NCI-H1417 treated with DMSO at 0.1 percent for 48 hours (cell line): ENCODE results near the gene KRT85.
"Not testable (repeated sequence)": the region's sequence is repeated elsewhere in the genome, so short reads cannot be mapped to it uniquely, and the experiment has no call there.

Experiments used
- DNase-seq: peaks from one replicate; lab custom pipeline; 2025; lab: John Stamatoyannopoulos, UW

Gene KRT85

DNA sequence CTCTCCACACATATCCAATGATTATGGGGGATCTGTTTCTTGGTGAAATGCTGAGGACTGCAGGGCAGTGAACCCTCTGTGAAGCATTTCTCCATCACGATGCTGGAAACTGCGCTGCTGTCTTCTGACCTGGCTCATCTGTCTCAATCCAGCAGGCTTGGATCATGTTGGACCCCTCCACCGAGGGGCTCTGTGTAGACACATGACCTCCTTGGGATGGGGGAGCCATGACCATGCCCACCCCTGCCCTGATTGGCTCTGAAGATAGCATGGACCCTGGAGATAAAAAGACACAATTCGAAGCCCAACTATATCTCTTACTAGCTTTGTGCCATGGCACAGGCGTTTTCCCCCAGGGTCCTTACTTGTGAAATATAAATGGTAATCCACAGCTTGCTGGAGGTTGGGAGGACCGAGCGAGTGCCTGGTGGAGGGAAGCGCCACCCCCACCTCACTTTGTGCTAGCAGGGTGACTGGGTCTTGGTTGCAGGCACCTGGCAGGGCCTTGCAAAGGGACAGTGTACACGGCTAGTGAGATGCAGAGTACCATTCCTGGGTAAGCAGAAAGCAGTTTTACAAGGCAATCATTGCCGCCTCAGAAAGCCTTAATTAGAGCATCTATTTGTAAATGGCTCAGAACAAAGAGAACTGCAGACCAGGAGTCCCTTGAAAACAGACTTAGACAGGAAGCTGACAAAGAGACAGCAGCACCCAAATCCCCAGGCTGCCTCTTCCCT lies 43.7 kb downstream of the KRT85 start:
- DNase-seq = peak; percentile 32

DNA sequence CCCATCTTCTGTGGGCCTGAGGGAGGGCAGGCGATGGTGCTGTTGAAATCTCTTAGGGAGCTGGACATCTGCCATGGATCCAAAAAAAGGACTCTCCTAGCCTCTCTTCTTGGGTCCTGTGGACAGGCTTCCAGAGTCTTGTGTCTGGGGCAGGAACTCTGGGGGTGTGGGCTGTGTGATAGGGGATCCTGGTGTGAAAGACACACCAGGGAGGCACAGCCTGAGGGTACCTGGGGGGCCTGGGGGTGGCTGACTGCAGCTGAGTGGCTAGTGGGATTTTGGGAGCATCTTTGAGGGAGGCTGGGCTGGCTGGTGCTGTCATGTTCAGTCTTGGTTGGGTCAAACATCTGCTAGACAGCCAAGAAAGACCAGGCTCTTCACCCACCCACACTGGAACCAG lies 44.3 kb downstream of the KRT85 start:
- DNase-seq = no peak

DNA sequence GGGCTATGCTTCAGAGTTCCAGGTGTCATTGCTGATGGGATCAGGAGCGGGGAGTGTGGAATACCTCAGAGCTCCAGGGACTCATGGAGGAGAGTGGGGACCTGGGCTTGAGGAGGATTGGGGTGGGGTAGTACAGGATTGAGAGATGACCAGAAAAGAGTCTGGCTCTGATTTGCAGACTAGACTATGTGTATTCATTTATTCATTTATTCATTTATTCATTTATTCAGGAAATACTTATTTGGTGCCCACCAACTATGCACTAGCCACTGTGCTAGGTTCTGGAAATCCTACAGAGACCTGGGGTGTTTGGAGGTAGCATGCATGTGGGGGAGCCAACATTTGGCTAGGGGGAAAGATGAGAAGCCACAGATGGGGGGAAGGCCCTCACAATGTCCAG lies 45.2 kb downstream of the KRT85 start:
- no peak for DNase-seq

DNA sequence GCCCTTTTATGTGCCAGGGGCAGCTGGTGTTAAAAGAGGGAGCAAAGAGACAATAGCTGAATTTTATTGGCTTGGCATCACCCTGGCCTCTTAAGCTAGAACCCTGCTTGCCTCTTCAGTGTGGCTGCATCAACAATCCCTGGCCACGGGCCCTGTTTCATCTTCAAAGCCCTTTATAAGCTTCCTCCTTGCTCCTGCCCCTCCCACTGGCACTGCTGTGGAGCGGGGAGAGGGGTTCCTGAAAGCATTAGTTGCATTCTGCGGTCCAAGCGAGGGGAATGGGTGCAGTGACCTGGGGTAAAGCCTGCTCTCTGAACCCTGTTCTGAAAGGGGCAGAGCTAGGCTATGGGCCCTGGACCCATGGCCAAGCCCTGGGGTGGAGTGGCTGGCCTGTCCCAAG lies 45.9 kb downstream of the KRT85 start:
- no peak for DNase-seq

DNA sequence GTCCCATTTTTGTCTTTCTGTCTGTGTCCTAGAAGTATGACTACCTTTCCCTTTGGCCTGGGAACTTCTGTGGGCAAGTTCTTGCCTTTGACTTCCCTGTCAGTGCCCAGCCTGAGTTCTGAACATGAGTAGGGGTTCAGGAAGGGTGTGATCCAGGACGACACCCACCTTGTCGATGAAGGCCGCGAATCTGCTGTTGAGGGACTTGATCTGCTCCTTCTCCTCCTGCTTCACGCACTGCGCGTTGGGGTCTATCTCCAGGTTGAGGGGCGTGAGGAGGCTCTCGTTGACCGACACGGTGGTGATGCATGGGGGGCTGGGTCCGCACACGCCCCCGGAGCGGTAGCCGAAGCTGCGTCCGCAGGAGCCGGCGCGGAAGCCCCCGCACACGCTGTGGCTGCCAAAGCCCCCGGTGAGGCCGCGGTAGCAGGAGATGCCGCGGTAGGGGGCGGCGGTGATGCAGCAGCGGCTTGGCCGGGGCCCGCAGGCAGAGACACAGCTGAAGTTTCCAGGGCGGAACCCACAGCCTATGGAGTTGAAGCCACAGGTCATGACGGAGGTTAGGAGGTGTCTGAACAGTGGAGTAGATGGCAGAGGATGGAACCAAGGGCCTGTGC lies 46.4 kb downstream of the KRT85 start, which contains the start of gene KRT83:
Gene KRT83, minus strand, starts transcription at position 615 of the 617 bp plus-strand sequence. Its CDS starts 63 bp downstream, at position 552.
- DNase-seq = no peak

GRCh38 chr12:52319097-52319496 lies 48.2 kb downstream of the KRT85 start:
- no peak for DNase-seq

DNA sequence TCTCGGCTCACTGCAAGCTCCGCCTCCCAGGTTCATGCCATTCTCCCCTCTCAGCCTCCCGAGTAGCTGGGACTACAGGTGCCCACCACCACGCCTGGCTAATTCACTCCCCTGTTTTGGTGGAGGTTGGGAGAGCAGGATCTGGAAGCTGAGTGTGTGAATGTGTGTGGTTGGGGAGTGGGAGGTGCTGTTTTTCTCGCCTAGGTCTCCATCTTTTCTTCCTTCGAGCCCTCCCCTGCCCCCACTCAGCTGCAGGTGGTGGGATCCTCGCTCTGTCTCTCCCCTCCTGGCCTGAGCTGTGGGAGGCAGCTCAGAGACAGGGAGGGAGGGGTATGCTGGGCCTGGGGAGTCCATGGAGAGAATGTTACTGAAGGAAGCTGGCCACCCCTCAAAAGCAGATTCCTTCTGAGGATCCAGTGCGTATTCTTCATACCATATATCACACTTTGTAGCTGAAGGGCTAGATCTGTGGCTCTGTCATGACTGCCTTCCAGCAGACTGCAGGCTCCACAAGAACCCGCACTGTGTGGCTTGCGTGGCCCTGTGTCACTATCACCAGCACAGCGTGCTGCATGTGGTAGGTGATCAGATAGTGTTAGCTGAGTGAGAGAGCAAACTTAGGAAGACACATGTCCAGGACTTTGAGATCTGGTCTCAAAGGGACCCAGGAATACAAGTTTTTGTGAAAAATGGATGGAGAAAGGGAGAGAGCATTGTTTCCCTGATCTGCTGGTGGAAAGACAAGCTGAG lies 48.9 kb downstream of the KRT85 start:
- DNase-seq = no peak

DNA sequence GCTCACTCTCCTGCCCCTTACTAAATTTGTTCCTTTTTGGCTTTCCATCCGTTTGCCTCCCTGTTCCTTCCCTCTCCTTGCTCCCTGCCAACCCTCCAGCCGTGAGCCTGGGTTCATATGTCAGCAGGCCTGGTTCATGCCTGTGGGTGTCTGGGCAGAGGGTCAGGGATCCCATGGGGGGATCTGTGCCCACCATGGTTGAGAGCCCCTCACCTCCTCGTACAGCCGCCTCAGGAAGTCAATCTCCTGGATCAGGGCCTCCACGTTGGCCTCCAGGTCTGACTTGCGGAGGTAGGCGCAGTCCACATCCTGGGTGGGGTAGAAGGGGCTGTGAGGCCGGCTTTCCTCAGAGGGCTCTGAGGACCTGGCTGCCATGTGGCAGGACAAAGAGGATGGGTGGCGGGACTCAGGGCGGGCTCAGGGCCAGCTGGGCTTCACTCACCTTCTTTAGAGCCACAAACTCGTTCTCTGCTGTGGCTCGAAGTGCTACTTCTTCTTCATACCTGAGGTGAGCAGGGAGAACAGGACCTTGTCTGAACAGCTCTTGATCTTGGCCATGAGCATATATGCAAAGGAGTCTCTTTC lies 49.7 kb downstream of the KRT85 start:
- DNase-seq = no peak

GRCh38 chr12:52316701-52317100 lies 50.6 kb downstream of the KRT85 start:
- DNase-seq = no peak

- DNase-seq = no peak
Observed at GRCh38 chr12:52316290-52316689, 51.0 kb downstream of the KRT85 start.

GRCh38 chr12:52315721-52316120 lies 51.6 kb downstream of the KRT85 start:
- not testable (repeated sequence) for DNase-seq

DNA sequence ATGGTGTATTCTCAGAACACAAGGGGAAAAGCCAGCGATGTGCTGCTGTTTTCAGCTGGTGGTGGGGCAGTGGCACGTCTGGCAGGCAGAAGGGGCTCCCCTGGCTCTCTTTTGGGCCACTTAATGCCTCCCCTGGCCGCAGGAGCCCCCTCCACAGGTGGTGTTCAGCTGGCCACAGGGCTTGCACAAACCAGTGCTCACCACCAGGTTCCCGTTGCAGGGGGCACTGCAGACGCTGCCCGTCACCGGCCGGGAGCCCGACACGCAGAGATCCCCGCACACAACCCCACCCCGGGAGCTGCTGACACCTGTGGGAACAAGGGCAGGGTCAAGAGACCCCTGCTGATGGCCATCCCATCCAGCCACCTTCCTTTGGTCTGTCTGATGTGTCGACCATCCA lies 52.8 kb downstream of the KRT85 start:
- DNase-seq = no peak

DNA sequence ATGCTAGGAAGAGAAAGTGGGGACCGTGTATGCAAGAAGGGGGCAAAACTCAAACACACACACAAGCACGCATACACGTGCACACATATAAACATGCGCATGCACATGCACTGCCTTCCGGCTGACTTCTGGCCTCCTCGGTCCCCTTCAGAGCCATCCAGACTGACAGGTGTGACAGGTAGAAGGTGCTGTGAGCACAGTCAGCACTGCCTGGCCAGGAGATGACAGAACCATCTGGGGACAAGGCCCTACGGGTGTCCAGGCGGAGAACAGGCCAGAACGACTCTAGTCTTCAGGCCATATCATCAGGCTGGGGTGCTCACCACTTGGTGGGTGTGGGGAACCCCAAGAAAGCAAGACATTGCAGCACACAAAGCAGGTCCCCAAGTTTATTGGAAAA lies 53.4 kb downstream of the KRT85 start:
- DNase-seq = no peak

DNA sequence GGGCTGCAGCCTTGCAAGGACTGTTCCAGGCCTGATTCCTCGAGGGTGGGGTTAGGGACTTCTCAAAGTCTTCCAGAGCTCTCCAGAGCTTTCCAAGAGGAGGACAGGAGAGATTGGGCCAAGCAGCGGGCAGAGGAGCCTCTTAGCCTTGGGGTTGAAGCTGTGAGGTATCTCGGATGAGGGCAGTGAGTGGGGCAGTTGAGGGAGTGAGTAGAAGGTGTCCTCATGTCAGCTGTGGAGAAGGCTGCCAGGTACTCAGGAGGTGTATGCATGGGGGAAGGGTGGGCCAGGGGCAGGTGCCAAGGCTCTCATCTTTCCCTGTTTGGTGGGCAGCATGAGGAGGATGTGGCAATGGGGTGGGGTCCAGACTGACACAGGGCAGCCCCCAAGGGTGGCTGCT lies 53.8 kb downstream of the KRT85 start:
- DNase-seq = no peak

DNA sequence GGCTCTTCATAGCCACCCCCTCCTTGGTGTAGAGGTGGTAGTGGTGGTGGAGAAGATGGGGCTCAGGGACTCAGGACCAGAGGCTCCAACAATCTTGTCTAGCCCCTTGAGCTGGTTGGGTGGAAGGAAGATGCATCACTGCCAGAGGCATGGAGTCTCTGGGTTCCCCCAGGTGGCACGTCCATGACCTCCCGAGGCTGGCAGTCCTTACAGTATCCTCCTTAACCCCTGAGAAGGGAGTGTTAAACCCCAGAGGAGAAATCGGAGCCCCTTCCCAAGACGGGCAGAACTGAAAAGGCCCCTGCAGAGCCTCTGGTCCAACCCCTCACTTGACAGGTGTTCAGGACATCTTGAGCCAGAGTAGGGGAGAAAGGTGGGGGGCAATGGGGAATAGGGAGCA lies 55.2 kb downstream of the KRT85 start:
- DNase-seq = no peak

- DNase-seq = no peak
Observed at GRCh38 chr12:52311285-52311648, 56.0 kb downstream of the KRT85 start.

DNA sequence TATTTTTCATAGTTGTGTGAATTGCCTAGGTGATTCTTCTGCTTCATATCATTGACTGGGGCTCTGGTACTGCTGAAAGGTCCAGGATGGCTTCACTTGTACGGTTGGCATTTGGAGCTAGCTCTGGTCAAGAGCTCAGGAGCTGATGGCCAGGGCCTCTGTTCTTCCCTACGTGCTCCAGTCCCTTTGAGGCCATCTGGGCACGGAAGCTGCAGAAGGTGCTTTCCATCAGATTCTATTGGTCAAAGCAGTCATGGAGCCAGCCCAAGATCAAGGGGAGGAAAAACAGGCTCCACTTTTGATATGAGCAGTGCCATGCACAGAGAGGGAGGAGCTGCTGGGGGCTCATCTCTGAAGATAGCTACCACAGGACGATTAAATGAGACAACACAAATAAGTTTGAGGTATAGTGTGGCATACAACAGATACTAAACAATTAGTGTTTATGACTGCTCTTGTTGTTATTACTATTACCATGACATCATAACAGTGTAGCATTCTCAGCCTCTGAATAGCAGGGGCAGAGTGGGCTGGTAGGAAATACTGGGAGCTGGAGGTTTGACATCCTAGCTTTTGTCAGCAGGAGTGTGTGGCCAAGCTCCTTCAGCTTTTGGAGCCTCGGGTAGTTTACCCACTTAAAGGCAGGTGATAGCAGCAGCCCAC lies 56.5 kb downstream of the KRT85 start:
- no peak for DNase-seq
